Measurements from ENCODE around the gene RAPGEF5.
A peak's percentile ranks its signal among the peaks of the same experiment; 100 is the strongest.

Gene RAPGEF5

DNA sequence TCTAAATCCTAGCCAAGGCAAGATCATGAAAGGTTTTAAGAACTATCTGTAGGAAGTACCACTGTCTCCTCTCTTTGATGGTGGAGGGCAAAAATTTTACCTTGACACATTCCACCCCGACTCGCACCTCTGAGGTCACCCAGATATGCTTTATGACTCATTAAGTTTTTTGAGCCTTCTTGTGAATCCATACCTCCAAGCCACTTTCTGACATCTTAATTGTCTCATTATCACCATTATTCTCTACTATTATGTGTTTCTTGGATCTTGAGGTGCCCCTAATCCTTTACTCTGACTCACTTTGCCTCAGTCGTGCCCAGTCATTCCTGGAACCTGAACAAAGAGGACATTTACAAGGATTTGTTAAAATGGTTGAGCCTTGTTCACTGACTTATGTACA, 146.6 kb downstream of the RAPGEF5 start:
- no peak for DNase-seq

DNA sequence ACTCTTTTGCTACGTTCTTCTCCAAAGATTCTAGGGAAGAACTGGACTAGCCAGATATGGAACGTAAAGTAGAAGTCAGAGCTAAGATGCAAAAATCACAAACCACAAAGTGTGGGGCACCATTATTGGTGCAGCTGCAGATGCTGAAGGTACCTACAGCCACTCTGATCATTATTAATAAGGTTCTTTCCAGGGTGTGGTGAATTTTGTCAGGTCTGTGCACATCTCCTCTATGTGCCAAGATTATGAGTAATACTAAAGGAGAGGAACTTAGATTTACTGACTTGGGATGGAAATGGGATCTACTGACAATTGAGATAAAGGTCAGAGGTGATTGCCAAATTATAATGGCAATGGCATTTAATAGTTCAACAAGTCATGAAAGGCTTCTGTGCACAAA, 148.2 kb downstream of the RAPGEF5 start:
- DNase-seq = no peak

DNA sequence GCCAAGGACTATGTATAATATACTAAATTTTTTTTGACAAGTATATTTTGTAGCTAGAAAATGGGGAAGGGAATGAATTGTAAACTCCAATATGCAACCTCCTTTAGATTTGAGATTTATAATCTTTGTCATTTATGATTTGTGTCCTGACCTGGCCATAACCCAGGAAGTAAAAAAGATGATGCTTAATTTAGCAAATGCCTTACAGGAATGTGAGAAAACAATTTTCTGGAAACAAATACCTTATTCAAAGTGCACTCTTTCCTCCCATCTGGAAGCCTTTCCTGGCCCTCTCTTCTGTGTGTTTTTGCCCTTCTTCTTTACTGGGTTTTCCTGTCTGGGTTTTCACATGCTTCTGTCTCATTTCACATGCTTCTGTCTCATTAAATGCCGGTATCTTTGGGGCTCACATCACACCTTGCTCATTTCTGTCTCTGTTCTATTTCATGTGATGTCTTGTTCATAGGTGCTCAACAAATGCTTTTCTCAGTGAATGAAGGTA, 149.2 kb downstream of the RAPGEF5 start:
- DNase-seq = no peak

DNA sequence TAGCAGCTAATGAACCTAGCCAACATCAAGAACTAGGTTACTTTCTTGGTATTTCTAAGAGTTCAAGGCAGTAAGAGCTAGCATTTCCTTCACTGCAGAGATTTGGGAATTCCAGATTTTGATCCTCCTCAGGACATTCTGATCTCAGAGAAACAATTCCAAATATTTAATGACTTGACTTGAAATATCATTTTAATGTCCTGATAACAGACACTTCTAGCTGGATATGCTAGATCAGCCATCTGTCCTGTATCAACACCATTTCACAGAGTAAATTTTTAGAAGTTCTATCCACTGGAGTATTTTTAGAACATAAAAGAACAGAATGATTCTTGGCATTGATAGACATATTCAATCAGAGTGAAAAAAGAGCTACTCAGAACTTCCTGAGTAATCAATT, 151.3 kb downstream of the RAPGEF5 start:
- no peak for DNase-seq

DNA sequence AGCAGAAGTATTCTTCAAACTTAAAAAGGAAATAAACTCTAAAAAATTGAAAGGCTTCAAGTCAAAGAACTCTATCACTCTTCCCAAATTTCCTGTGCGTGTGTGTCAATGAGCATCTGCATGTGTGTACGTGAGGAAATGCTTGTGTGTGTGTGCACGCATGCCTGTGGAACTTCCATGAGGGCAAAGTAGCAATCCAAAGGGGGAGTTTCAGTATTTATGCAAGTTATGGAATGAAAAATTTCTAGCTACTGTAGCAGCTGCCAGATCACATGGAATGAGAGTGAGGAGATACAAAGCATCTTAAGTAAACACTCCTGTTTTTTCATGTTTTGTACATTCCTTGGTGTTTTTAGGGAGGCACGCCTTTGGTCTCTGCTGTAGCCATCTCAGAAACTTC, 152.6 kb downstream of the RAPGEF5 start:
- no peak for DNase-seq

DNA sequence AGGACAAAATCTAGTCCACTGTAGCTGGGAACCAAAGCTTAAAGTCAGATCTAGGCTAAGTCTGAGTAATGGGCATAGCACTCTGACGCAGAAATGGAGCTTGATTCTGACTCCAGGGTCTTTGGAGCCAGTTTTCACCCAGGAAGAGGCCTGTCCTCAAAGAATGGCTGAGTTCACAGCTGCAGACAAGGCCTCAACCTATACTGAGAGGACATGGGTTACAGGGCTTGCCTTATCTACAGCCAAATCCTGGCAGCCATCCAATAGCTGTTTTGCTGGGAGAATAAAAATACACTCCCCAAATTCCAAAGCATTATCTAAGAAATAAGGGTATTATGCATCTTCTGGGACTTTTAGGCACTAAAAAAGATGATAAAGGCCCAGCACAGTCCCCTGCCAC, 154.8 kb downstream of the RAPGEF5 start:
- DNase-seq = no peak

DNA sequence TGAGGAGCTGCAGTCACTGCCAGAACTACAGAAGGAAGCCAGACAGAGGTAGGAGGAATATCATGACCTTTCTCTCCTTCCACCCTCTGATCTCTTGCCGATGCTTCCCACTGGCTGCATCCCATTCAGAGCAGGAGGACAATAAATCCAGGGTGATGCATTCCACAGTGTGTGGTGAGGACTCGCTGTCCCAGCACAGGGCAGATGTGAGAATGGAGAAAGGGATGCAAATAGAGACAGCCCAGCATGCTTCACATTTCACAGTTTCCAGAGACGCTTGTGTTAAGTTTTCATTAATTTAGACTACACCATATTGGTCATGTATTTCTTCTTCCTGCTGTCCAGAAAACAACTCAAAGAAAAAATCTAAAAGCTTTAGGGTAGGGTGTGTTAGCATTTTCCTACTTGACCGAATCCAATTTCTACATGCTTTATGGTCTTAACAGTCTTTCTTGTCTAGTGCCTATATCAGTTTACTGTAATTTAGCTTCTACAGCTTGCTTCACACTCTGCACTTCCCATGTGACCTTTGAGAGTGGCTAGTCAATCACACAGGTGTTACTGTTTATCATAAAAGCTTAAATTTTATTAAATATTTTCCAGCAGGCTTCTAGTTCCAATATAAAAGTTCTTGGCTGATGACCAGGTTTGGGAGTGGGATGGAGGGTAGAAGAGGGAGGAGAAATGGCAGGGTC, 155.6 kb downstream of the RAPGEF5 start:
- DNase-seq = no peak

DNA sequence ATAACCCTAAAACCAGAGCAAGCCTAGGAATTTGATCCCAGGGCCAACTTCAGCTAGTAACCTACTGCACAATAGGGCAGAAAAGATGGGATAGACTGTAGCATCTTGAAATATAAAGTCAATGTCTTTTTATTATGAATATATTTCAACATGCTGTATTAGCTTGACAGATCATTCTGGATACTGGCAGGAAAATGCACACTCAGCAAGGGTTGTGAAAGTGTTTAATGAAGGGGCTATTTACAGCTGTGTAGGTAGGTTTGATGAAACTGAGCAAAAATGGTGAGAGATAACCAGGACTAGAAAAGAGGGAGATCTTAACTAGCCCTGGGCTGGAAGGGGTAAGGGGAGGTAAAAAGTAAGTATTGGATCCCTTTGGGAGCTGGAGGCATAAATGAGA, 156.2 kb downstream of the RAPGEF5 start:
- no peak for DNase-seq

DNA sequence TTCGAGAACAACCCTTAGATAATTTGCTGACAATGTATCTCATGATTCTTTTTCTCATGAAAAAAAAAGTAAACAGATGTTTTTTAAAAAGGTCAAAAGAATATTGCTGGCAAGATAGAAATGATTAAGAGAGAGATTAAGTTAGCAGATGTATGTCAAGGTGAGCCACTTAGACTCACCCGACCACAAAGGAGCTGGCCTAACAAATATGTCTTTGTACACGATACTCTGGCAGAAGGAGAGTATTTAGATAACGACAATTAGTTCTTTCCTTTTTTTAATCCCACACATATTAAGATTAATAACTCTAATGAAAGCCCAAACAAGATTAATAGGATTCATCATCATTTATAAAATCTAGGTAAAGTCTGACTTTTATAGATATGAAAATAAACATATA, 156.7 kb downstream of the RAPGEF5 start:
- no peak for DNase-seq

DNA sequence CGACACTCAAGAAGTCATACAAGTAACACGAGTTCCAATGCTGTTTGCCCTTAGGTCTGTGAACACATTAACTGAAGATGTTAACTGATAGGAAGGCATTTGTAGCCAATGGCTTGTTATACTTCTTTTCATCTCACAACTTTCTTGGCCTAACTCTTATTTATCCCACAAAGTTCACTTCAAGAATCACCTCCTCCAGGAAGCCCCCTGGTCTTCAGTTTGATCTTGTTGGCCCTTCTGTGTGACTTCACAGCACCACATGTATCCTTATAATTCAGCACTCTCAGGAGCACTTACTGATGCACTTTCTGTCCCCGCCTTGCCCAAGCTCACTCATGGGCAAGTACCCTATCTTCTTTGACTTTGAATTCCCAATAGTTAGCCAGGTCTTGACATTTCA, 159.6 kb downstream of the RAPGEF5 start:
- no peak for DNase-seq

DNA sequence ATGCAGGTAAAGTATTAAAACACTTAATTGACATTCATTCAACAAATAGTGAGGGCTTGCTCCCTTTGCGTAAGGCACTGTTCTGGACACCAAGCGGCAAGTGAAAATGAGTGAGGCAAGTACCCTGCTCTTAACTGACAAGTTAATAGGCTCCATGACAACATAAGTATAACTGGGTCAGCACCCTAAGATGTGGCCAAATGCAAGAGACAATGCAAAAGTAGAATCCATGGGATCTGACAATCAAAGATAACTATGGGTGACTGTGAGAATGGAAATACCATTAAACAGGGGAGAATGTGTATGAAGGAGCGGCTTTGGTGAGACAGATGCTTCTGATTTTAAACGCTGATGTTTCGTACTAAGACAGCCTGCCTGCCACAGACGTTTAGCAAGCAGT, 160.5 kb downstream of the RAPGEF5 start:
- no peak for DNase-seq

DNA sequence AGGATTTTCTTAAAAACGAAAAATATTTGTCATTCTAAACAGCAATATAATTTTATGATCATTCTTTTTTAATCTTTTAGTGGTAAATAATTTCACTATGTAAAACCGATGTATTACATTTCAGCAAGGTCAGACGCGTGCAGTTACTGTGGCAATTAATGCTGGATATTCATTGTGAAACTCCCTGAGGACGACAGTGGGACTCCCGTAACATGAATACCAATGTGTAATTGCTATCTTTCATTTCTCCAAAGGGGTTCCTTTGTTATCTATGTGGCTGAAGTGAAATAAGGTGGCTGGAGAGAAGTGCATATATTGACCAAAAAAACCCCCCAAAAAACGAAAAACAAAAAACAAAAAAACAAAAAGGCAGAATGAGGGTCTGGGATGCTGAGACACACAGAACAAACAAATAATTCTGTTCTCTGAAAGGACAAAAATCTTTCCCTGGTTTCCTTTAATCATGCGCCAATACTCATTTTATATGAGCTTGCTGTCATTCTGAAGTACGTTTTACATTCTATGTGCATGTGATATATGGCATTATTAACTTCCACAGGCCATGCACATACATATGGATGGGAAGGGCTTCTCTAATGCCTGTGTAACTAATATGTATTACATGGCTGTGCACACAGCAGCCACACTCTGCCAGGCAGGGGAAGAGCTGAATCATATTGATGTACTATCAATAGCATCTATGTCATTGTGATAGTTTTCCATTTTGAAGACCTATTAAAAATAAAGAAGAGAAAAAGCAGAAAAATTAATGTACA, 161.4 kb downstream of the RAPGEF5 start:
- no peak for DNase-seq

DNA sequence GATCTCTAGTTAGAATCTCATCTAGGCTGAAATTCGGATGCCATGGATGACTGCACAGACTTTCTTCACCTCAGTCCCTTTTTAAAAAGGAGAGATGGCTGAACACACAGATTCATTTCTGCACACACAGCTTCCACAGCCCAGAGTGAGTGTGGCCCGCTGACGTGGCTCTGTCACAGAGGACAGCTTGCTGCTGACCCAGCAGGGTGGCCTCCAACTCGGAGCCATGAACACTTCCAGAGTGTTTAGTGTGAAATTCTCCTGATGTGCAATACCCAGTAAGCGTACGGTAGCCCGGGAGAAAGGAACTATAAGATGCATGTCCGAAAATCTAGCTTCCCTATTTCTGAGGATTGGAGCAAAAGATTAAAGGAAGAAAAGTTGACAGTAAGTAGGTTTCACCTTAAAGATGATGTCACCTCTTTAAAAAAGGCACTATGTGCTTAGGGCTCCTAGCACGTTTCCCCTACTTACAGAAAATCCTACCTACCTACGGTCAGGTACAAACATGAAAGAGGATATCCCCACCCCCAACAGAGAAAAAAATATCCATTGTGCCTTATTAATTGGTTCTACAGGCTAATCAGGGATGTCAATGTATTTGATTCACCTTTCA, 162.2 kb downstream of the RAPGEF5 start:
- DNase-seq = no peak

DNA sequence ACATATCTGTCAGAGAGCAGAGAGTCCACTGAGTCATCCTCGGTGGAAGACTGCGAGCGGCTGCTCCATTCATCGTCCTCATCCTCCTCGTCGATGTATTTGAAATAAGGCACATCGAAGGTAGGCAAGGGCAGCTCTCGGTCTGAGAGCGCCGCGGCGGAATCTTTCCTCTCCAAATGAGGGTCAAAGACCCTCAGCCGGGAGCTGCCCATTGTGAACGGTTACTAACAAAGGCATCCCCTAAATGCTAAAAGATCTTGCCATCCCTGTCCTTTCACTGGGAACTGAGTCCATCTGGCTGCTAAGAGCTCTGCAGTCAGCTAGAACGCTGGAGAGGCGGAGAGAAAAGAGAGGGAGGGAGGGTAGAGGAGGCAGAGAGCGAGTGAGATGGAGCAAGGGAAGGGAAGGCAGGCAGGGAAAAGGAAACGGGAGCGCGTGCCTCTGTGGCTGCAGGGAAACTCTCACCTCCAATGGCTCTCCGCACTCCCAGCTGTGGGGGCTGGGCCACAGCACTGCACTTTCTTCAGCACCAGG, 163.4 kb downstream of the RAPGEF5 start:
- DNase-seq = peak; percentile 58

DNA sequence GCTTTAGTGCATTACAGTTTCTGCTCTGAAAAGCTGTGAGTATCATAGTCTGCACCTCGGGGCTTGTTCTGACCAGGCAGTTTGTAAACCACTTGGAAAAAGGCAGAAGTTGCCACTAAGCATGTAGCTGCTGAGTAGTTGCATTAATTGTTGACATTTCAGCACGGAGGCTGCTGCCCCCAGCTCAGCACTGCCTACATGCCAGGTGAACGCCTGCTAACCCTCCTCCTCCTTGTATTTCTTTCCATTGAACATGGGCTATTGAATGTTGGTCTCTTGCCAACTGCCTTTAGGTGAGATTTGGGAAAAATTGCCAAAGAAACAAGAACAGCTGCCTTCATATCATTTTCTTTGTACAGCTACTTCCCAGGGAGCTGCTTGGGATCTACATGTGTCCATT, 164.2 kb downstream of the RAPGEF5 start:
- DNase-seq = no peak

DNA sequence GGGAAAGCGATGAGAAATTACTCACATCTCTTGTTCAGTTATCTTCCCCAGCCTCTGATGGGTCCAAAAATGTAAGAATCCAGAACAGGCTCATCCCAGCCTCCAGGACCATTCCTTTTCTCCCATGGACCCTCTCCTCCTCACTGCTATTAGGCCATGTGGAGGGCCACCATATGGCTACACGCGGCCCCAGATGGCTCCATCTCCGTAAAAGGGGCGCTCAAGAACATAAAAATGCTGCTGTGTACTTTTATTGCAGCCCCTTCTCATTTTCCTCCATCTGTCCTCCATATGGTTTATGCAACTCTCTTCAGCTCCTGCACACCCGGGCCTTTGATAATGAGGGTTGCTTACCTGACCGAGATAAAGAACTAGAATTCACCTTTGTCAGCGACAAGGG, 166.2 kb downstream of the RAPGEF5 start:
- no peak for DNase-seq

DNA sequence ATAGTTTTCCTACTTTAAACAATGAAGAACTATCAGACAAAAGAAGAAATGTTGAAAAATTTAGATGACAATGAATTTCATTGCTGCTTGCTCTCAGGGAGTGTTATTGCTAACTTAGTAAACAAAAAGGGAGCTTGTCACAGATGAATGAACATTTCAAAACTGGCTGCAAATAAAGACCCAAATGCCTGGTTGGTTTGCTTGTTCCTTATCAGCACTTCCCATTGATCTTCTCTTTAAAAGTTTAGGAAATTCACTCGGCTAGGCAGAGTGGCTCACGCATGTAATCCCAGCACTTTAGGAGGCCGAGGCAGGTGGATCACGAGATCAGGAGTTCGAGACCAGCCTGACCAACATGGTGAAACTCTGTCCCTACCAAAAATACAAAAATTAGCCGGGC, 167.2 kb downstream of the RAPGEF5 start:
- no peak for DNase-seq

DNA sequence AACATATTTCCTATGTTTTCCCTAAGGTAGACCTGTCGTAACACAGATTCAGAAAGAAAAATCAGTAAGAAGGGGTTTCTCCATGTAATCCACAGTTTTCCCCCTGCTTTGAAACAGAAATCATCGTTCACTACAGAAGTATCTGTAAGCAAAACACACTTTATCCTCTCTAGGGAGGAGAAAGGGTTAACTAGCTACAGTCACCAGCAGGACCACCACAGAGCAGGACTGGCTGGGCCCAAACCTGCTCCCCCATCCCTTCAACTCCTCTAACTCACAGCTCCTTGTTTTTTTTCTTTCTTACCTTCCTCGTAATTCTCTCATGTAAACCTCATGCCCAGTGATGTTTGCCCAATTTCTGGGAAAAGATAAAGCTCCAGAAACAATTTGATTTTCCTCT, 167.7 kb downstream of the RAPGEF5 start:
- DNase-seq = no peak

DNA sequence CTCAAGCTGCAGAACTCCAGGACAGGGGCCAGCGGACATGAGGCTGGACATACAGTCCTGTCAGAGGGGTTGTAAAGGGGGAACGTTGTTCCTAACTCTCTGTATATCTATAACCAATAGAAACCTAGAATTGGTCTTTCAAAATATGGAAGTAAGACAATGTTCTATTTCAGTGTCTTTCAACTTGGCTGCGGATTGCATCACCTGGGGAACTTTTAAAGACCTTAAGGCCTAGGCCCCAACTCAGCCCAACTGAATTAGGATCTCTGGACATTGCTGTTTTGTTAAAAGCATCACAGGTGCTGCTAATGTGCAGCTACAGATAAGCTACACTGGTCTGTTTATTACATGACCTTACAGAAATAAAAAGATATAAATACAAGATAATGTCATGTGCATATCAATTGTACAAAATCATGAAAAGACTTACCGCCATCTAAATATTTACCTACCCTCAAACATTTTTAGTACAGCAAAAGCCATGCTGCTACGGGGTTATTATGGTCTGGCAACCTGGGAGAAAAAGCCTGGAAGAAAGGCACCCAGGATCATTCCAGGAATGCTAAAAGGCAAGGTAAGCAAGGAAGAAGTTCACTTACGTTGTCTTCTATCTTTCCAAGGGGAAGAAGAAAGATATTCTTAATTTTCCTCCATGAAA, 169.1 kb downstream of the RAPGEF5 start:
- no peak for DNase-seq

DNA sequence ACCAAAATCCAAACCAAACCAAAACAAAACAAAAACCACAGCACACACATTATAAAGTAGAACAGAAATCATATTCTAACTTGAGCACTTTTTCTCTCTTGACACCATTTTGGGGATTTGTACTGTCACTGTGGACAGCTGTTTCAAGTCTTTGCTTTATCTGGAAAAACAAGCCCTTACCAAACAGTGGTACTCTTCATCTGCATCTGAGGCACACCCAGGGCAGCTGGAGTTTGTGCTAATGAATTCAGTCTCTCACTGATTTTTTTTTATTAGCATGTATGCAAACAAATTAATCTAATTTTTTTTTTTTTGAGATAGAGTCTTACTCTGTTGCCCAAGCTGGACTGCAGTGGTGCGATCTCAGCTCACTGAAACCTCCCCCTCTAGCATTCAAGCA, 171.4 kb downstream of the RAPGEF5 start:
- no peak for DNase-seq

DNA sequence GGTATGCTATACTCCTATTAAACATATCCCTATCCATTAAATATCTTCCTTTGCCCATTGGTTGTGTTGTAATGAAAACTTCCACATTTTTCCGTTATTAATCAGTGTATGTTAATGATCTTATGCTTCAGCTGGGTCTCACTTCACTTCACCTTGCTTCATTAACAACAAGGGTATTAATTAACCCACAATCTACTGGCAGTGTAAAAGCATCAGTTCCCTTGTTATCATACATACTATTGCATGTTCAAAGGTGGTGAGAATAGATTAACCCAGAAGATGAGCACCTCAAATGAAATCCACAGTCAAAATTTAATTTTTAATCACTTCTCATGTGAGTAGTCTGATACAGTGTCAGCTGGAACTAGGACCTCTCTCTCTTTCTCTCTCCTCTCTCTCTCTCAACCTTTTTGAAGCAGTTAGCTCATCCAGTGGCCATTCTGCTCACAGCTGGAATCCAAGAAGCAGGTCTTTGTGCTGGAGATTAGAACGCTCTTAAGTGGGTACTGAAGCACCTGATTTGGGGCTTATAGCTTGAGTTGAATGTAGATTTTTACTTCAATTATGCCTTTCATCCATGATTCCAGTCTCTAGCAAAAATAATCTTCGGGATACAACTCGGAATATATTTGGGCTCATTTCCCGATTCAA, 172.3 kb downstream of the RAPGEF5 start:
- no peak for DNase-seq

DNA sequence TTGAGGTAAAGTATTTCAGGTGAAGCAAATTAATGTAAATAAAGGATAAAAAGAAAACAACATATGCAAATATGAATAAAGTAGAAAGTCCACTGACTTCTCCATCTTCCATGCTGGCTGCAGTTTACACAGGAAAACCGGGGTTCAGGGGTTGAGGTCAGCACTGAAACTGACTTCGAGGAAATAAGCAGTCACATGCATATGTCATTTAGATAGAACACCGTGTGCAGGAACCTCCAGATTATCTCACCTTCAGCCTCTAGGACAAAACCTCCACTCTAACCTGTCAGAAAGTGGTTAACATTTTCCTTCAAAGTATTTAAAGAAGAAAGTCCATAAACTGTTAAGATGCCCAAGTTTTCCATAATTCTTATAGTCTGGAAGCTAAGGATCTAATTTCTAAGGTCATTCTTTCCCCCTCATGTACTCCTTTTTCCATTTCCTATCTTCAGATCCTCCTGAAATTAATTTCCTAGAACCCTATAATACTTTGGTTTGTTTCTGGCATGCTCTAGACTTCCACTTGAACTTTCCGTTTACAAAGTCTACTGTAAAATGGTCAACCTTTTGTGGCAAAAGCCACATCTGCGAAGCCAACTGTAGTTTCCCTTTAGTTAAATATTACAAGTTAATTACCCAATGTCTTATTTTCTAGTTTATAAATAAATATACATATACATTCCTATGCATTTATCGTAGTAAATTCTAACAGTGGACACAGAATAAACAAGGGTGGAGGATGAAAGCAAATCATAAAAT, 173.3 kb downstream of the RAPGEF5 start:
- DNase-seq = no peak
